DOHH2 (cell line): ENCODE data around the gene AMBRA1.

Experiments
- CTCF ChIP-seq: fragments of 200-600 bp; sonication (generic); IDR thresholded peaks from one replicate; pipeline ENCODE4 v1.5.1; 2014; ENCODE audit warnings: antibody characterized with exemption, mild to moderate bottlenecking, low read depth, low read length; ENCODE audit not compliant: poor library complexity, severe bottlenecking
- EZH2phosphoT487 ChIP-seq: fragments of 200-600 bp; sonication (generic); IDR thresholded peaks from 2 replicates; pipeline ENCODE4 v1.6.1; 2017; ENCODE audit warnings: borderline replicate concordance, mild to moderate bottlenecking, antibody characterized with exemption, low read length, moderate library complexity, mixed read lengths

- TF ChIP-seq CTCF (no peak), EZH2phosphoT487 (no peak)
These were observed 213.3 kb downstream of the AMBRA1 start for GRCh38 chr11:46380340-46381047.
